GM18858 (cell line): ENCODE measurements around the gene PTGDR2.

ENCODE experiments used
- ATAC-seq: cut with Tn5 transposase; IDR thresholded peaks from one replicate; pipeline ENCODE4 v1.9.1; 2021; ENCODE audit not compliant: unreplicated experiment

PTGDR2 gene

DNA sequence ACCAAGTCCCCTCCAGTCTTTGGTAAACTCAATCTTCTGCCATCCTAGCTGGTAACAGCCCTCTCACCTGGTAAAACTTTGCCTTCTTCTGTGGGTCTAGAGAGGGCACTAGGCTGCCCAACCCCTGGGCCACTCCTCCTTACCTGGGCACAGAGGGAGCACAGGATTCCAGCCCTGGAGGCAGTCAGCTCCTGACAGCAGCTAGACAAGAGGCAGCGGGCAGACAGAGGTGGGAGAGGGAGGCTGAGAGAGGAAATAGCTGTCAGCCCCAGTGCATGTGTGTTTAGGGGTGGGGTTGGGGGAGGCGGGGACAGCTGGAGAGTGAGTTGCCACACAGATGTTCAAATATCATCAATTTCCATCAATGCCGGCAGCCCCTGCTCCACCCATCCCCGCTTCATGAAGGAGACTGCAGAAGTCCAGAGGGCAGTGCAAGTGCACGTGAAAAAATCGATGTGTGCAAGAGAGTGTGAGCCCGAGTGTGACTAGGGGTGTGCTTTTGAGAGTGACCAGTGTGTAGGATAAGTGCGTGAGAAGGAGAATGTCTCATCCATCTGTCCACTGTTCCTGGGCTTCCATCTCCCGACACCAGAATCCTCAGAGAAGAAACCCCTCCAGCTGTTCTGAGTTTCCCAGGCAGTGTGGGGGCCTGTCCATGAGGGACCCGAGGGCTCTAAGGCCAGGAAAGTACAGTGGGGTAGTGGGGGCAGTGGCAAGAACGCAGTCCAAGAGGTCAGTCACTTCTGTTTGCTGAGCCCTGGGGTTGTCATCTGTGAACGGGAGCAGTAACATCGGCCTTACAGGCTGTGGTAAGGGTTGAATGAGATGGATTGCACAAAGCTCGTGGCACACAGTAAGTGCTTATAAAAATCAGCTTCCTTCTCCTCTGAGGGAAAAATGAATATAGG lies at the start of gene PTGDR2:
Gene PTGDR2 (minus strand): TSS at position 225 of the 908 bp plus-strand sequence. CDS start 2,228 bp downstream, outside the sequence.
- ATAC-seq = no peak

DNA sequence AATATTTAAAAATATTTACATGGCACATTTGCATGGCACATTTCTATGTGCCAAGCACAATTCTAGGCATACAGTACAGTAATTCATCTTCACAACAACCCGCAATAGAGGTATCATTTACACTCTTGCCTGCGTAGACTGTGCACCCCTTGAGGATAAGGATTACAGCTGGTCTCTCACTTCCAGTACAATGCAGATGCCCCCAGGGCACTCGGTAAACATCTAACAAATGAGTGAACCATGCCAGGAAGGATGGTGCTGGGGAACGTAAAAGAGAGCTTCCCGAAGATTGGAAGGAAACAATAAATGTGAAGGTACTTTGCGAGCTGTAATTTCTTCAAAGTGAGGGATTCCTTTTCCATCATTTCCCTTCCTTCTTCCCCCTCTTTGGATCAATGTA lies 49.3 kb upstream of the PTGDR2 start:
- no peak for ATAC-seq

DNA sequence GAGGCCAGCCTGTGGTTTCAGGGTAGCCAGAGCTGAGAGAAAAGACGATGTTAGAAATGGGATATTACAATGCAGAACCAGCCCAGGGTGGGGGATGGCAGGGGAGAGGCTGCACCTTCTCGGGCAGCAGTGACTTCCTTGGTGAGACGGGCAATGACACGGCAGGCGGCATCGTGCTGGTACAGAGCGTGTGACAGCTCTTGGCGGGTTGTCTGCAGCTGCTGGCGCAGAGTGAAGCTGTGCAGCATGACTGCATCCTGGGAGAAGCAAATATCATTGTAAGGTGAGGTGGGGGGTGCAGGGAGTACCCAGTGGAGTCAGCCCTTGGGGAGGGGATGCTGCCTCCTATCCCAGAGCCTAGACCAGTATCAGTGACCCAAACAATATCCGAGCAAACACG lies 46.9 kb upstream of the PTGDR2 start:
- ATAC-seq = no peak

DNA sequence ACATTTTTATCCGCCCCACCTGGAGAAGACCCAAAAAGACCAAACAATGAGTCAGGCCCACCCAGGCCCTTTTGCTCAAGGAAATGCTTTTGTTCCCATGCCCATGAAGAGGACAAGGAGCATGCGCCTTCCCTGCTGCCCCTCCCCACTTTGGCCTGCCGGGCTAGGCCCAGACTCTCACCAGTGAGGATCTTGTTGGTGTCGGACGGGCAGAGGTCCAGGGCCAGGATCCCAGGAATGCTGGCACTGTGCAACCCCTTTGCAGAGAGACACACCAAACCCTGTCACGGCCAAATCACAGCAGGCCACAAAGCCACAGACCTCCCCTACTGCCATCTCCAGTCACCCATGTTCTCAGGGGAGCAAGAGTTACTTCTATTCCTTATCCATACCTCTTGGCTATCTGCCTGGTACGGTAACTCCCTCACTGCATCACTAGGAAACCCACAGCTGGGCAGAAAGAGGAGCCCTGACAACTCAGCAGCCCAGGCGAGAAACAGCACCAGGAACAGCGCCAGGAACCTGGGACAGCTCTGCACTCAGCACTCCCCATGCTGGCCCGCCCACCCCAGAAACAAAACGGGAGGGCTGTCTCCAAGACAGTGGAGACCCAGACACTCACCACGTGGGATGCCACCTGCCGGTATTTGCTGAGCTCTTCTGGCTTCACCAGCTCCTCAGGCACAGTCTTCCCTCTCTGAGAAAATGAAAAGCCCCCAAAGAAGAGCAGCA lies 45.1 kb upstream of the PTGDR2 start:
- ATAC-seq = no peak

DNA sequence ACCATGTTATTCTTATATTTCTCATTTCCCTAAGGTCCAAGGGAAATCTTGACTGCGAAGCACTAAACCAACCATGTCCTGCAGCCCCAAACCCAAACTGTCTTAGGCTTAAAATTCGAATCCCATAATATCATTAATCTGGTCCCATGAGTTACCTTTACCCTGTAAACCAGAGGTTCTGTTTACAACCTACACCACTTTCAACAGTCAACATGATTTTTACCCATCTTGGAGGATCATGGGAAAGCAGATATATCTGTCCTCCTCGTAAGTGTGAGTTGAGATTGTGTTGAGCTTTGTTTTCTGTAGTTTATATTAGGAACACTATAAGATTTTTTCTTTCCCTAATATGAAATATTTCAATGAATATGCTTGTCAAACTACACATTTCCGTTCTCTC lies 44.2 kb upstream of the PTGDR2 start:
- no peak for ATAC-seq

DNA sequence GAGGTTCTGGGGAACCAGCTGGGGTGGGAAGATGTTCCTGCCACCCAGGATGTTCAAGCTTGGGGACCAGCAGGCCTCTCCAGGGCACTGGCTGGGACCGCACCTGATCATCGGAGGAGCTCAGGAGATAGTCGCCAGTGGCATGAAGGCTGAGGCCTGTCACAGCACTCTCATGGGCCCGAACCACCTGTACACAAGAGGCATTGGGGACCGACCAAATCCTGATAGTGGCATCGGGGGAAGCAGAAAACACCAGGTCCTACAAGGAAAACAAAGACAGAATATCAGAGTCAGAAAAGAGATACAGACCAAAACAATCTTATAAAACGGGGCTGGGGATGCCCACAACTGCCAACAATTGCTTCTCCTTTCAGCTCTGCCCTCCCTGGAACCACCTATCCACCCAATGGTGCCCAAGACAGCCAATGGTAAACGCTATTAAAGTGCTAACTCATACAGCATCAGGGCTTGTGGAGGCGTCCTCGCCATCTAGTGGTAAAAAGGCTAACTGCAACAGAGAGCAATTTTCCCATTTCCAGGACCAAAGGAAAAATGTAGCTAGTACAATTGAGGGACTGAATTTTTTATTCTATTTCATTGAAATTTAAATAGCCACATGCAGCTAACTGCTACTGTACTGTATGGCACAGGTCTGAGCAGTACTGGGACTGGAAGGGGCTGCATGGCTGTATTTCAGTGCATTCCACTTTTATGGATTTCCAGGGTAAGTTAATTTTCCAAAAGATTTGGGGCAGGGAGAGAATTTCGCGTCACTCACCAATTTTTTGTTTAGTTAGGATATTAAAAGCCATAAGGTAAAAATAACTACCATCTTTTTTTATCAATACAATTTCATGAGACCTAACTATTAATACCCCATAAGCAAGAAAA lies 43.5 kb upstream of the PTGDR2 start:
- no peak for ATAC-seq

DNA sequence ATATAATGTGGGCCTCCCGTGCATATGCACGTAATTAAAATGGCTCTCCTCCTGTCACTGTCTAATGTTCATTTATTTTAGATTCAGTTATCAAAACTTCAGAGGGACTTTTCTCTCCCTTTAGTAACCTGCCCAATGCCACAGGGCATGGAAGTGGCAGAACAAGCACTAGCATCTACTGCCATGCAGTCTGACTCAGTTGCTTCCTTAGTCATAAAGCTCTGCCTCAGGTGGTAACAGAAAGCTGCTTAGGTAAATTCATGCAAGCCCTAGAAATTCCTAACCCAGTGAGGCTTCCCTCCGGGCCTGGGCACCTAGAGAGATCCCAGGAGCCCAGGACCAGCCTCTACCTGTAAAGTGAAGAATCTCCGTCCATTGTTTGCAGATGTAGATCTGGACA lies 41.7 kb upstream of the PTGDR2 start:
- no peak for ATAC-seq

DNA sequence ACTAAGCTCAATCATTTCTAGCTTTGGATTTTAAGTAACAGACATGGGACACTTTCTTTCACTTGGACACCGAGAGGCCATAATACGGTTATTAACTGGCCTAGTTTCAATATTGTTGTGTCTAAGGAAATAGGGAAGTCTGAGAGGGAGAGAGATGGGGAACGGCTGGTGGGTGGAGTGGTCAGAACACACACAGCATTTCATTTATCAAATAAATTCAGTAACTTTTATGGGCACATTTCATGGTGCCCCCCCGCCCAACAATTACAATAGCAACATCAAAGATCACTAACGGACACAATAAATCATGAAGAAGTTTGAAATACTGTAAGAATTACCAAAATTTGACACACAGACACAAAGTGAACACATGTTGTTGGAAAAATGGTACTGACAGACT lies 39.9 kb upstream of the PTGDR2 start:
- ATAC-seq = no peak

DNA sequence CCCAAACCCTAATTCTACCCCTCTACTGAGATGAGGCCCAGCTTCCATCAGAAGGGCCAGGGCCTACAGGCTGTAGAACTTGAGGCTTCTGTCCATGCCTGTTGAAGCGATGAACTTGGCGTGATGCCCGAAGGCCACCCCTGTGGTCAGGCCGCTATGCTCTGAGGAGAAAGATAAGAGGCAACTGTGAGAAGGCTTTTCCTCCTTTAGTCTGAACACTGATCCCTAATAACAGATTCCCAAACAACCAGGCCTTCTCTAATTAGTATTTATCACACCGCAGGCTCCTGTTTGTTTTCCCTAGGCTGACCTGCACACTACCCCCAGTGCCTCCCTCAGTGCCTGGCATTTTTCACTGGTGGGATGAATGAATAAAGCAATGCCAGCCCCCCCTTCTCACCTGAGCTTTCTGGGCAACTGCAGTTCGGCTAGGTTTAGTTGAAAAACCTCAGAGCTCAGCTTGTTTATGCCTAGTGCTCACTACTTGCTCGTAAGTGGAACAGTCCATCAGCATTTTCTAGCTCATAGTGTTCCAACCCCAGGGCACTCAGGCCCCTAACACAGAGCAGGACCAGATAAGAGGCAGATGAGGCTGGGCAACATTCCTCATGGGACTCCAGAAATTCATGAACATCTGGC lies 35.5 kb upstream of the PTGDR2 start:
- no peak for ATAC-seq

DNA sequence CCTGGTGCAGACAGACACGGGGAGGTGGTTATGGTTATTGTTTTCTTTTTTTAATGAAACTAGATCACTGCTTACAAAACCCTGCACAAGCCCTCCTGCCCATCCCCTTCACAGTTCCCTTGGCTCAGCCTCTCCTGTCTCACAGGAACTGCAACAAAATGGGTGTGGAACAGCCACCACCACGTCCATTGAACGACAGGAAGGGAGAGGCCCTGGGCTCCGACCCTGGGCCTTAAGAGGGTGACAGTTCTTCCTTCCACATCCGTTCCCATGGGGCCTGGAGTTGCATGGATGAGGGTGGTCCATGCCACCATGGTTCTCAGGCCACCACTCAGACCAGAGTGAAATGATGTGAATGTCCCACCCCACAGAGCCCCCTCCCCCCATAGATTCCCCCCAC lies 34.9 kb upstream of the PTGDR2 start:
- no peak for ATAC-seq

DNA sequence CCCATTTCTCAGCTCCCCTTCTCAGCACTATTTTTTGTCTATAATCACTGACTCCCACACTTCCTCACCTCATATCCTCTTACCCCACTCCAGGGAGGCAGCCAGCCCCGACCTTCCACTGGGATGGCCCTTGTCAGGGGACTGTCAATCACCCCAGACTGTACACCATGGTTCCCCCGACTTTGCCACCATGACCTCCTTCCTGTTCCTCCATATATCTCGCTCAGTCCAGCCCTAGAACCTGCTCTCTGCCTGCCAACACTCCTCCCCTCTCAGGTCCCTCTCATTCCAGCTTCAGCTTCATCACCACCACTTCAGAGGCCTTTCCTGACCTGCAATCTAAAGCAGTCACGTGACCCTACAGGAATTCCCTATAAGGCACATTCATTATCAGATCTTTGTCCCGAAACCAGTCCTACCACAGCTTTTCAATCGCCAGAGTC lies 34.1 kb upstream of the PTGDR2 start:
- no peak for ATAC-seq

DNA sequence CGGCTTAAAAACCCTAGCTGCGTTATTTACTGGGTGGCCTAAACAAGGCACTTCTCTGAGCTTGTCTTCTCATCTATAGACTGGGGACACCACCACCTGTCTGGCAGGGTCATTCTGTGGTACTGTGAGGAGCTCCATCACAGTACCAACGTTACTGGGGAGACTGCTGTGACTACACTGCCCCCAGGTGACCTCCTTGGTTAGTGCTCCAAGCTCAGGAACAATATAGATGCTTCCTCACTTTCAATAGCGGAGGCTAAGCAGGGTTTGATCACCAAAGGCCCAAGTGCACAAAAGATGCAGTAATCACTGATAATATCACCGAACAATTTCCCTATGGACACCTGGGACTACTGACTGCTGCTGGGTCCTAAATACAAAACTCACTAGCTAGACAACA lies 31.8 kb upstream of the PTGDR2 start:
- ATAC-seq = no peak

DNA sequence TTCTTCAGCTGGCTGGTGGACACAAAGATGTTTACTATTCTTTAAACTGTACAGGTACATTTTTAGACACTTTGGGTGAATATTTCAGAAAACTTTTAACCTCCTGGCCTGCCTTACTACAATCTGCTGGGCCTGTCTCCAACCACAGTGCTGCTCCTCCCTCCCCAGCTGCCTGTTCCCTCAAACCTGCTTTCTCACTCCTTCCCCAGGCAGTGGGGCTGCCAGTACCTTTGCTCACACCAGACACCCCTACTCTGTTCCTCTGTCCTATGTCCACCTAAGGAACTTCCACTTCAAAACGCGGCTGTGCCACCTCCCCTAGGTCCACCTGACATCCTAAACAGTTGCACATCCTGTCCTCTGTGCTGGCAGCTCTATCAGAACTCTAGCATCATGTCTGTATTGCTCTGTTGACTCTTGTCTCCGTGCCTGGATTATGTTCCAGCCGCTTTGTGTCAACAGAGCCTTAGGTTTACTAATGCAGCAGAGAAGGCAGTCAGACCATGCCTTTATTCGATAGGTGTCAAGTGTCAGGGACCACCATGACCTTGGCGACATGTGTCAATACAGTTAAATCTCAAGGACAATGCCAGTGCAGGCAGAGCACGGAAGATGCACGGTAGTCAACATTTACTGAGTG lies 25.0 kb upstream of the PTGDR2 start:
- ATAC-seq = no peak

DNA sequence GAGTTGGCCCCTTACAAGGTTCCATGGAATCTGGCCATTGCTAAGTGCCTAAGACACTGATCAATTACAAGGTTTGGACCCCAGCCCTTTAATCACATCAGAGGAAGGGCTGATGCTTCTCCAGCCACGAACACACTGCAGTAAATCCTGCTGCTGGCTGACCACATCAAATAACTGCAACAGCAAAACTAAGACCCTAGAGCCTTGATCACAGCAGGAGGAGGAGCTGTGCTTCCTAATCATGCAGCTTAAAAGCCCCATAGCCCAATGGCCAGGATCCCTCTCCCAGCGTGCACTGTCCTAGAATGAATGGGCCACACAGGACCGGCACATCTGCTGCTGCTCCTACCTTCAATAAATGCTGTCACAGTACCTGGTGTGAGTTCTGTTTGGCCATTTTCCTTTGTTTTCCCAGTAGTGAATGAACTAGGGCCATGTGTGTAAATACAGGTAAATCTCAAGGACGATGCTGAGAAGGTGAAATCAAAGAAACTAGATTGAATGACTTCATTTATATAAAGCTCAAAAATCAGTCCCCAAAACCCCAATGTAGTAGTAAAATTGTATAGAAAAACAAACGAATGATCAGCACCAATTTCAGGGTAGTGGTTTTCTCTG lies 24.3 kb upstream of the PTGDR2 start:
- ATAC-seq = no peak

DNA sequence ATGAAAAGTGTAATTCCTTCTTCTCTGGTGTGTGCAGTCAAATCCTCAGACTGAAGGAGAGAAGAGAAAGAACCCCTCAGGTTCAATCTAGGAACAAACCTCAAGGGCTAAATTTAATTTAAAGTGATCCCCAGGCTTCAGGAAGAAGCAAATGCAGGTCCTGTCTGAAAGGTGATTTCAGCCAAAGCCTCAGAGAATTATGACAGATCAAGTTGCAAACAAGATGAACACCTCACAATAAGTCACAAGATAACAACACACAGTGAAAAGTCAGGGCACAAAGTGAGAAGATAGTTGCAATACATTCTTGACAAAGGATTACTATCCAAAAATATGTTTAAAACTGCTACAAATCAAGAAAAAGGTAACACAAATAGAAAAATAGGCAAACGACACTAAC lies 23.4 kb upstream of the PTGDR2 start:
- ATAC-seq = no peak

DNA sequence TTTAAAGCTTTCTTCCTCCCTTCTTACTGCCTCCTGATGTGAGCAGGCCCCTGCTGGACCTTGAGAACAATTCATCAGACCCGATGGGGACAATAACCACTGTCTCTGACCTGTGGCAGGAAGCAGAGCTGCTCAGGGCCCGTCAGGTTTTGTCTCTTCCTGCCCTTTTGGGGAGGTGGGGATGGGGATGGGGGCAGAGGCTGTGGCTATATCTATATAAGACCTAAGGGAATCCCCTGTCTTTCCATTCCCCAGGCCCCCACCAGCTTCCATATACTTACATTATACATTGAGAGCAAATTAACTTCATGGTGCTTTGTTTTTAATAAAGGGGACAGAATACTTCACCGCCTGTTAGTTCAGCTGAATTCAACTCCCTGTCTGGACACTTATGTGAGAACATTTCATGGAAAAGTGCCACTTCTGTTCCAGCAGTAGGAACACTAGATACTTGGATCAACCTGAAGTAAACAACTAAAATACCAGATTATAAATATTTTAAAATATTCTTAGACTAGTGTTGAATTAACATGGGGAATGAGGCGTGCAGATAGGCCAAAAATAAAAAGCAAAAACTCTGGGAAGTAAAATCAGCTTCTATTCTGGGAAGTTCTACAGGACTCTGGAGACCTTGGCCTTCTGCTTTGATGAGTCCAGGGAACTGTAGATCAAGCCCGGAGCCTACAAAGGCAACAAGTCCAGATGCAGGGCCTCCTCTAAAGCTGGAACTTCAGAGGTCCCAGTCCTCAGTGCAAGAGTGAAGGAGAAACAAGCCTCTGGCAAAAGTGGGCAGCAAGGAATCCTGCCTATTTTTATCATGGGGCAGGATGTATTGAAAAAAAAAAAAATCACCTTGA lies 22.7 kb upstream of the PTGDR2 start:
- no peak for ATAC-seq

DNA sequence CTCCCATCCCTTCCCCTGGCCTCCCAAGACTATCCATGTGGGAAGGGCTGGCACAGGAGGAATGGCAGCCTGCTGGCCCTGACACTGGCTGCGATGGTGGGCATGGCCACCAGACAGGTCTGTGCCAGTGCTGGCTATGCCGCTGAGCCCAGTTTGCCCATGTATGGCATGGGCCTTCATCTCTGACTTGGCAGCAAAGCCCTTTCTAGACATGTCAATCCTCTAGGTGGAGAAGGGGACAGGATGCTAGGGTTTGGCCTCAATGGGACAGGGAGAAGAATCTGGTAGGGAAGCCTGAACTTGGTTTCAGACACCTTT lies 20.4 kb upstream of the PTGDR2 start:
- no peak for ATAC-seq

DNA sequence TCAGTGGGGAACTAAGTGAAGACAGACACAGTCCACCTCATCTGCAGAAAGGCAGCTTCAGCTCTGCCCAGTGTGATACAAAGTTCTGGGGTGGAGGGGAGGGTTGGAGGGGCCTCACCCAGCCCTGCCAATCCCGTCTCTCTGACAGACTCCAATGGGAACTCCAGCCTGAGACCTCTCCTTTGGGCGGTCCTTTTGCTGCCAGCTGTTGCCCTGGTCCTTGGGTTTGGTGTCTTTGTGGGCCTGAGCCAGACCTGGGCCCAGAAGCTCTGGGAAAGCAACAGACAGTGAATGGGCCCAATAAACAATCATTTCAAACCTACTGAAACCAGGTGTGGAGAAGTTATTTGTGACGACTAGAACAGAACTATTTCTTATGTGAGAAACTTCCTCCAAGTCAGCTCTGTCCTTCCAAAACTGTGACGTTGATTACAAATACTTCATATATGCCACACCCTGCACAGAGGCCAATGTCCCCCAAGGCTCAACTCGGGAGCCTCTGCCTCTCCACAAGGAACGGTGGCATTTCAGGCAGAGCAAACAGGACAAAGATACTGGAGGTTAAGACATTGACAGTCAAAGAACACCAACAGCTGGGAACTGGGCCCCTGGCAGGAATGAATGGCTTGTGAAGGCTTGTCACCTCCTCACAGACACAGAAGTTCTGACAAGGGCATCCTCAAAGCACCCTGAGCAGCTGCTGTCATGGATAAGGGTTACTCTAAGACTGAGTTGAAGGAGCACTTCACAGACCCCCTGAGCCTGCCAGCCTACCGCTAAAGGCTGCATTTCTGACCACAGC lies 19.8 kb upstream of the PTGDR2 start:
- ATAC-seq = no peak
